GM23338 (cell line): ENCODE data around the gene CACNA1C. TPM values are rescaled to one million over a fixed set of nuclear protein-coding genes. Genes with fewer than 3 reads are reported as not detected.

Experiments
- ATAC-seq: fragments of 200-7000 bp; cut with Tn5 transposase; 3 replicates; pipeline ENCODE4 v1.9.1; 2020
- DNase-seq: peaks from one replicate; pipeline ENCODE4 v3.0.0-alpha.2; 2015; ENCODE audit warnings: low spot score
- H2AFZ ChIP-seq: fragments of 200-600 bp; sonication (generic); 2 replicates; pipeline ENCODE4 v1.8.0; 2016; ENCODE audit warnings: antibody characterized with exemption, mild to moderate bottlenecking, moderate library complexity
- H3F3A ChIP-seq: fragments of 200-600 bp; sonication (generic); replicated peaks from 2 replicates; pipeline ENCODE4 v1.8.0; 2017; ENCODE audit warnings: antibody characterized with exemption, mixed run types, low read depth
- H3K27ac ChIP-seq: fragments of 200-600 bp; sonication (generic); 2 replicates; pipeline ENCODE4 v1.6.1; 2016; ENCODE audit warnings: low read depth
- H3K27me3 ChIP-seq: fragments of 200-600 bp; sonication (generic); 2 replicates; pipeline ENCODE4 v1.8.0; 2016; ENCODE audit warnings: mild to moderate bottlenecking, mixed run types, moderate library complexity; ENCODE audit not compliant: insufficient read depth
- H3K36me3 ChIP-seq: fragments of 200-600 bp; sonication (generic); 2 replicates; pipeline ENCODE4 v1.8.0; 2016; ENCODE audit warnings: mild to moderate bottlenecking; ENCODE audit not compliant: insufficient read depth
- H3K4me1 ChIP-seq: fragments of 200-600 bp; sonication (generic); 2 replicates; pipeline ENCODE4 v1.8.0; 2016; ENCODE audit warnings: mild to moderate bottlenecking, moderate library complexity; ENCODE audit not compliant: insufficient read depth
- H3K4me2 ChIP-seq: fragments of 200-600 bp; sonication (generic); 2 replicates; pipeline ENCODE4 v1.7.1; 2017; ENCODE audit warnings: mixed run types
- H3K4me3 ChIP-seq: fragments of 200-600 bp; sonication (generic); 2 replicates; pipeline ENCODE4 v1.6.1; 2016; ENCODE audit warnings: mixed run types
- H3K79me2 ChIP-seq: fragments of 200-600 bp; sonication (generic); replicated peaks from 2 replicates; pipeline ENCODE4 v1.8.0; 2017; ENCODE audit warnings: mild to moderate bottlenecking; ENCODE audit not compliant: insufficient read depth
- H3K9me2 ChIP-seq: fragments of 200-600 bp; sonication (generic); 2 replicates; pipeline ENCODE4 v1.8.0; 2017; ENCODE audit not compliant: insufficient read depth
- H4K20me1 ChIP-seq: fragments of 200-600 bp; sonication (generic); replicated peaks from 2 replicates; pipeline ENCODE4 v1.8.0; 2017; ENCODE audit warnings: mild to moderate bottlenecking; ENCODE audit not compliant: insufficient read depth
- H3K27ac Mint-ChIP-seq: 2 replicates; pipeline ENCODE4 v1.8.0; 2020; ENCODE audit warnings: inconsistent platforms, mild to moderate bottlenecking, moderate library complexity, mixed read lengths
- H3K27me3 Mint-ChIP-seq: 3 replicates; pipeline ENCODE4 v1.8.0; 2022; ENCODE audit warnings: low read depth, mild to moderate bottlenecking, moderate library complexity, mixed read lengths, inconsistent platforms; ENCODE audit not compliant: insufficient read depth, poor library complexity
- H3K36me3 Mint-ChIP-seq: 3 replicates; pipeline ENCODE4 v1.8.0; 2021; ENCODE audit warnings: low read depth, mild to moderate bottlenecking, inconsistent platforms, moderate library complexity, mixed read lengths
- H3K4me1 Mint-ChIP-seq: 3 replicates; pipeline ENCODE4 v1.8.0; 2020; ENCODE audit warnings: mild to moderate bottlenecking, inconsistent platforms, mixed read lengths
- H3K4me3 Mint-ChIP-seq: 3 replicates; pipeline ENCODE4 v1.8.0; 2021; ENCODE audit warnings: moderate library complexity, mild to moderate bottlenecking, inconsistent platforms, mixed read lengths
- H3K9me3 Mint-ChIP-seq: 3 replicates; pipeline ENCODE4 v1.8.0; 2020; ENCODE audit warnings: moderate library complexity, mild to moderate bottlenecking, inconsistent platforms, mixed read lengths
- CREB1 ChIP-seq: fragments of 250-450 bp; sonication (Bioruptor Pico); IDR thresholded peaks from 2 replicates; pipeline ENCODE4 v1.5.0; 2020; ENCODE audit warnings: low read depth, mild to moderate bottlenecking, moderate library complexity
- EZH2 ChIP-seq: fragments of 200-600 bp; sonication (generic); IDR thresholded peaks from one replicate; pipeline ENCODE4 v1.8.0; 2017; ENCODE audit warnings: antibody characterized with exemption, mild to moderate bottlenecking, low read depth; ENCODE audit not compliant: unreplicated experiment
- EZH2phosphoT487 ChIP-seq: fragments of 200-600 bp; sonication (generic); IDR thresholded peaks from one replicate; pipeline ENCODE4 v1.8.1; 2018; ENCODE audit warnings: antibody characterized with exemption; ENCODE audit not compliant: unreplicated experiment
- JUNB ChIP-seq: IDR thresholded peaks from one replicate; pipeline ENCODE4 v1.6.1; 2016; ENCODE audit warnings: antibody characterized with exemption; ENCODE audit not compliant: unreplicated experiment
- NANOG ChIP-seq: IDR thresholded peaks from 2 replicates; pipeline ENCODE4 v1.6.1; 2016; ENCODE audit warnings: antibody characterized with exemption, borderline replicate concordance
- POLR2AphosphoS5 ChIP-seq: IDR thresholded peaks from 2 replicates; pipeline ENCODE4 v1.6.1; 2016; ENCODE audit warnings: antibody characterized with exemption, low read depth
- REST ChIP-seq: IDR thresholded peaks from one replicate; pipeline ENCODE4 v1.6.1; 2018; ENCODE audit warnings: antibody characterized with exemption; ENCODE audit not compliant: unreplicated experiment
- STAT1 ChIP-seq: IDR thresholded peaks from one replicate; pipeline ENCODE4 v1.6.1; 2016; ENCODE audit warnings: antibody characterized with exemption; ENCODE audit not compliant: unreplicated experiment
- ZNF331 ChIP-seq: fragments of 250-450 bp; sonication (Bioruptor Pico); IDR thresholded peaks from 2 replicates; pipeline ENCODE4 v1.5.0; 2020; ENCODE audit warnings: low read depth, mild to moderate bottlenecking, moderate library complexity
- polyA plus RNA-seq: library from polyadenylated mRNA; unstranded; fragments of >200 nt; fragmentation: Nextera tagmentation; extraction: Ambion mirVana; gene quantifications from 2 replicates; pipeline ENCODE4 v1.2.1, GENCODE V29; 2016
- total RNA-seq: library from RNA; depleted of rRNA; stranded (reverse); fragments of >200 nt; shearing (Covaris generic); gene quantifications from 2 replicates; pipeline ENCODE4 v1.2.3, GENCODE V29; 2014
- TF ChIP-seq, protein P1 (sequence below): fragments of 250-450 bp; sonication (Bioruptor Pico); IDR thresholded peaks from 2 replicates; pipeline ENCODE4 v1.5.0; 2020; ENCODE audit warnings: mild to moderate bottlenecking, moderate library complexity

Gene CACNA1C
- total and polyA plus RNA-seq, 2 experiments from 2014 or later: 0.78 to 2.1 TPM

- Mint-ChIP-seq H3K9me3 (no peaks in the 10 kb centered on the region), H3K27me3 (no peaks in the 10 kb centered on the region), H3K36me3 (no peaks in the 10 kb centered on the region), H3K4me1 (peaks cover 2% of the 10 kb centered on the region), H3K4me3 (no peak overlapping the region), H3K27ac (no peak overlapping the region)
- no peaks in the 10 kb centered on the region for H3K79me2 ChIP-seq
- TF ChIP-seq EZH2 (no peak), EZH2phosphoT487 (no peak), JUNB (no peak), POLR2AphosphoS5 (no peak), ZNF331 (CRISPR knock-in tag) (no peak), REST (no peak), CREB1 (CRISPR knock-in tag) (no peak), STAT1 (no peak), NANOG (no peak)
- TF ChIP-seq, protein P1, sequence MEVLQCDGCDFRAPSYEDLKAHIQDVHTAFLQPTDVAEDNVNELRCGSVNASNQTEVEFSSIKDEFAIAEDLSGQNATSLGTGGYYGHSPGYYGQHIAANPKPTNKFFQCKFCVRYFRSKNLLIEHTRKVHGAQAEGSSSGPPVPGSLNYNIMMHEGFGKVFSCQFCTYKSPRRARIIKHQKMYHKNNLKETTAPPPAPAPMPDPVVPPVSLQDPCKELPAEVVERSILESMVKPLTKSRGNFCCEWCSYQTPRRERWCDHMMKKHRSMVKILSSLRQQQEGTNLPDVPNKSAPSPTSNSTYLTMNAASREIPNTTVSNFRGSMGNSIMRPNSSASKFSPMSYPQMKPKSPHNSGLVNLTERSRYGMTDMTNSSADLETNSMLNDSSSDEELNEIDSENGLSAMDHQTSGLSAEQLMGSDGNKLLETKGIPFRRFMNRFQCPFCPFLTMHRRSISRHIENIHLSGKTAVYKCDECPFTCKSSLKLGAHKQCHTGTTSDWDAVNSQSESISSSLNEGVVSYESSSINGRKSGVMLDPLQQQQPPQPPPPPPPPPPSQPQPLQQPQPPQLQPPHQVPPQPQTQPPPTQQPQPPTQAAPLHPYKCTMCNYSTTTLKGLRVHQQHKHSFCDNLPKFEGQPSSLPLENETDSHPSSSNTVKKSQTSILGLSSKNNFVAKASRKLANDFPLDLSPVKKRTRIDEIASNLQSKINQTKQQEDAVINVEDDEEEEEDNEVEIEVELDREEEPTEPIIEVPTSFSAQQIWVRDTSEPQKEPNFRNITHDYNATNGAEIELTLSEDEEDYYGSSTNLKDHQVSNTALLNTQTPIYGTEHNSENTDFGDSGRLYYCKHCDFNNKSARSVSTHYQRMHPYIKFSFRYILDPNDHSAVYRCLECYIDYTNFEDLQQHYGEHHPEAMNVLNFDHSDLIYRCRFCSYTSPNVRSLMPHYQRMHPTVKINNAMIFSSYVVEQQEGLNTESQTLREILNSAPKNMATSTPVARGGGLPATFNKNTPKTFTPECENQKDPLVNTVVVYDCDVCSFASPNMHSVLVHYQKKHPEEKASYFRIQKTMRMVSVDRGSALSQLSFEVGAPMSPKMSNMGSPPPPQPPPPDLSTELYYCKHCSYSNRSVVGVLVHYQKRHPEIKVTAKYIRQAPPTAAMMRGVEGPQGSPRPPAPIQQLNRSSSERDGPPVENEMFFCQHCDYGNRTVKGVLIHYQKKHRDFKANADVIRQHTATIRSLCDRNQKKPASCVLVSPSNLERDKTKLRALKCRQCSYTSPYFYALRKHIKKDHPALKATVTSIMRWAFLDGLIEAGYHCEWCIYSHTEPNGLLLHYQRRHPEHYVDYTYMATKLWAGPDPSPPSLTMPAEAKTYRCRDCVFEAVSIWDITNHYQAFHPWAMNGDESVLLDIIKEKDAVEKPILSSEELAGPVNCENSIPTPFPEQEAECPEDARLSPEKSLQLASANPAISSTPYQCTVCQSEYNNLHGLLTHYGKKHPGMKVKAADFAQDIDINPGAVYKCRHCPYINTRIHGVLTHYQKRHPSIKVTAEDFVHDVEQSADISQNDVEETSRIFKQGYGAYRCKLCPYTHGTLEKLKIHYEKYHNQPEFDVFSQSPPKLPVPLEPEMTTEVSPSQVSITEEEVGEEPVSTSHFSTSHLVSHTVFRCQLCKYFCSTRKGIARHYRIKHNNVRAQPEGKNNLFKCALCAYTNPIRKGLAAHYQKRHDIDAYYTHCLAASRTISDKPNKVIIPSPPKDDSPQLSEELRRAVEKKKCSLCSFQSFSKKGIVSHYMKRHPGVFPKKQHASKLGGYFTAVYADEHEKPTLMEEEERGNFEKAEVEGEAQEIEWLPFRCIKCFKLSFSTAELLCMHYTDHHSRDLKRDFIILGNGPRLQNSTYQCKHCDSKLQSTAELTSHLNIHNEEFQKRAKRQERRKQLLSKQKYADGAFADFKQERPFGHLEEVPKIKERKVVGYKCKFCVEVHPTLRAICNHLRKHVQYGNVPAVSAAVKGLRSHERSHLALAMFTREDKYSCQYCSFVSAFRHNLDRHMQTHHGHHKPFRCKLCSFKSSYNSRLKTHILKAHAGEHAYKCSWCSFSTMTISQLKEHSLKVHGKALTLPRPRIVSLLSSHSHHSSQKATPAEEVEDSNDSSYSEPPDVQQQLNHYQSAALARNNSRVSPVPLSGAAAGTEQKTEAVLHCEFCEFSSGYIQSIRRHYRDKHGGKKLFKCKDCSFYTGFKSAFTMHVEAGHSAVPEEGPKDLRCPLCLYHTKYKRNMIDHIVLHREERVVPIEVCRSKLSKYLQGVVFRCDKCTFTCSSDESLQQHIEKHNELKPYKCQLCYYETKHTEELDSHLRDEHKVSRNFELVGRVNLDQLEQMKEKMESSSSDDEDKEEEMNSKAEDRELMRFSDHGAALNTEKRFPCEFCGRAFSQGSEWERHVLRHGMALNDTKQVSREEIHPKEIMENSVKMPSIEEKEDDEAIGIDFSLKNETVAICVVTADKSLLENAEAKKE (CRISPR knock-in tag): no peak
- no peaks in the 10 kb centered on the region for H3K27me3 ChIP-seq
- no peak overlapping the region for H3K27ac ChIP-seq
- no peak overlapping the region for H3K4me2 ChIP-seq
- H3K36me3 ChIP-seq: no peaks in the 10 kb centered on the region
- no peak overlapping the region for H2AFZ ChIP-seq
- no peaks in the 10 kb centered on the region for H4K20me1 ChIP-seq
- DNase-seq: no peak
- H3K4me1 ChIP-seq: no peaks in the 10 kb centered on the region
- H3K4me3 ChIP-seq: no peak overlapping the region
- no peaks in the 10 kb centered on the region for H3F3A ChIP-seq
- ATAC-seq: no peak; the same call in 2 of the 3 replicates
- peaks cover 7% of the 10 kb centered on the region; the same call in 1 of the 2 replicates for H3K9me2 ChIP-seq
Observed at GRCh38 chr12:2332947-2333346, 280.2 kb downstream of the CACNA1C start.
